SK-N-SH (cell line): ENCODE results near the gene CSRNP3. TPM values are rescaled to one million over a fixed set of nuclear protein-coding genes. Genes with fewer than 3 reads are reported as not detected.

Source experiments
- CTCF ChIA-PET: fragments of 300-600, 350-600 bp; formaldehyde crosslinking; extraction: SDS; loops from one replicate; lab custom pipeline; 2021; lab: Yijun Ruan, JAX
- POLR2A ChIA-PET: fragments of 350-600 bp; sonication (Branson Sonifier 250); formaldehyde crosslinking; extraction: SDS; loops from one replicate; lab custom pipeline; 2020; ENCODE audit warnings: antibody characterized with exemption, inconsistent platforms; lab: Yijun Ruan, JAX
- DNase-seq: peaks from one replicate; pipeline ENCODE4 v3.0.0; 2012
- H2AFZ ChIP-seq: fragments of 200-600 bp; sonication (generic); 2 replicates; pipeline ENCODE4 v1.8.1; 2016; ENCODE audit warnings: antibody characterized with exemption, mild to moderate bottlenecking, low read depth
- H3F3A ChIP-seq: fragments of 200-600 bp; sonication (generic); replicated peaks from 2 replicates; pipeline ENCODE3; 2016; ENCODE audit warnings: antibody characterized with exemption, mild to moderate bottlenecking; ENCODE audit not compliant: insufficient read depth
- H3K27ac ChIP-seq, 2 experiments: fragments of 200-500 bp in 1 of 2; fragments of 200-600 bp in 1 of 2; sonication (Bioruptor generic) in 1 of 2; sonication (generic), shearing (Covaris generic) in 1 of 2; 2 replicates each; pipeline versions ENCODE4 v1.5.1 to v1.6.1; 2014 to 2016; ENCODE audit warnings: low read depth in 2 of 2, inconsistent platforms in 1 of 2, low read length in 1 of 2, mild to moderate bottlenecking in 1 of 2, mixed read lengths in 1 of 2
- H3K27me3 ChIP-seq: fragments of 200-600 bp; sonication (generic), shearing (Covaris generic); 2 replicates; pipeline ENCODE4 v1.6.1; 2016; ENCODE audit warnings: mixed run types; ENCODE audit not compliant: insufficient read depth
- H3K36me3 ChIP-seq, 2 experiments: fragments of 200-500 bp in 1 of 2; fragments of 200-600 bp in 1 of 2; sonication (Bioruptor generic) in 1 of 2; sonication (generic) in 1 of 2; replicated peaks in 1 of 2; 2 replicates each; pipeline versions ENCODE3 to v1.5.1; 2014 to 2016; ENCODE audit warnings: low read length in 1 of 2, mild to moderate bottlenecking in 1 of 2; ENCODE audit not compliant: insufficient read depth in 2 of 2, control insufficient read depth in 1 of 2
- H3K4me1 ChIP-seq, 2 experiments: fragments of 200-500 bp in 1 of 2; fragments of 200-600 bp in 1 of 2; sonication (Bioruptor generic) in 1 of 2; sonication (generic), shearing (Covaris generic) in 1 of 2; 2 replicates each; pipeline versions ENCODE4 v1.5.1 to v1.6.1; 2014 to 2016; ENCODE audit warnings: low read depth in 1 of 2, low read length in 1 of 2, mixed run types in 1 of 2; ENCODE audit not compliant: insufficient read depth in 2 of 2, control insufficient read depth in 1 of 2
- H3K4me2 ChIP-seq: fragments of 200-600 bp; sonication (generic), shearing (Covaris generic); 2 replicates; pipeline ENCODE4 v1.6.1; 2017; ENCODE audit warnings: mixed run types
- H3K4me3 ChIP-seq, 2 experiments: fragments of 200-500 bp in 1 of 2; fragments of 200-600 bp in 1 of 2; sonication (Bioruptor generic) in 1 of 2; sonication (generic), shearing (Covaris generic) in 1 of 2; 2 replicates each; pipeline versions ENCODE4 v1.5.1 to v1.8.1; 2014 to 2016; ENCODE audit warnings: low read depth in 2 of 2, inconsistent platforms in 1 of 2, low read length in 1 of 2, mild to moderate bottlenecking in 1 of 2, mixed read lengths in 1 of 2, moderate library complexity in 1 of 2
- H3K79me2 ChIP-seq: fragments of 200-600 bp; sonication (generic); 2 replicates; pipeline ENCODE4 v1.8.1; 2017; ENCODE audit warnings: mild to moderate bottlenecking; ENCODE audit not compliant: insufficient read depth
- H3K9ac ChIP-seq: fragments of 200-600 bp; sonication (generic); 2 replicates; pipeline ENCODE4 v1.6.1; 2017; ENCODE audit warnings: mixed run types
- H3K9me2 ChIP-seq: fragments of 200-600 bp; sonication (generic); 2 replicates; pipeline ENCODE4 v1.6.1; 2017; ENCODE audit warnings: mixed run types
- H3K9me3 ChIP-seq: fragments of 200-600 bp; sonication (generic); 2 replicates; pipeline ENCODE4 v1.6.1; 2017; ENCODE audit warnings: mixed run types, mild to moderate bottlenecking, moderate library complexity
- H4K20me1 ChIP-seq: fragments of 200-600 bp; sonication (generic); 2 replicates; pipeline ENCODE4 v1.6.1; 2017; ENCODE audit warnings: mild to moderate bottlenecking, mixed run types; ENCODE audit not compliant: insufficient read depth
- CHD2 ChIP-seq: fragments of 150-350 bp; IDR thresholded peaks from 2 replicates; pipeline ENCODE4 v1.6.1; 2018; ENCODE audit warnings: low read length; ENCODE audit not compliant: partially characterized antibody
- EP300 ChIP-seq, 2 experiments: IDR thresholded peaks; 2 replicates each; pipeline versions ENCODE4 v1.4.0 to v1.6.1; 2012; ENCODE audit warnings: borderline replicate concordance in 1 of 2, low read depth in 1 of 2, low read length in 1 of 2
- EZH2phosphoT487 ChIP-seq: fragments of 200-600 bp; sonication (generic); IDR thresholded peaks from 2 replicates; pipeline ENCODE4 v1.6.1; 2017; ENCODE audit warnings: low read depth, mixed run types, mild to moderate bottlenecking, antibody characterized with exemption, moderate library complexity, borderline replicate concordance
- FOSL2 ChIP-seq: IDR thresholded peaks from 2 replicates; pipeline ENCODE4 v1.4.0; 2012; ENCODE audit warnings: low read depth, mild to moderate bottlenecking, moderate library complexity, borderline replicate concordance
- FOXM1 ChIP-seq: IDR thresholded peaks from 2 replicates; pipeline ENCODE4 v1.4.0; 2012; ENCODE audit warnings: low read depth, mild to moderate bottlenecking
- GATA2 ChIP-seq: sonication (generic); formaldehyde crosslinking; IDR thresholded peaks from 2 replicates; pipeline ENCODE4 v1.5.0; 2020; ENCODE audit warnings: mild to moderate bottlenecking, missing genetic modification reagents
- IRF3 ChIP-seq: fragments of 150-350 bp; IDR thresholded peaks from 2 replicates; pipeline ENCODE4 v1.6.1; 2016; ENCODE audit warnings: mild to moderate bottlenecking, low read depth, low read length
- JUND ChIP-seq: IDR thresholded peaks from 2 replicates; pipeline ENCODE4 v1.4.0; 2012
- POLR2AphosphoS5 ChIP-seq: IDR thresholded peaks from 2 replicates; pipeline ENCODE4 v1.6.1; 2012; ENCODE audit warnings: low read depth, low read length
- RCOR1 ChIP-seq: fragments of 150-350 bp; IDR thresholded peaks from 2 replicates; pipeline ENCODE4 v1.6.1; 2017; ENCODE audit warnings: antibody characterized with exemption, low read length
- RFX5 ChIP-seq: IDR thresholded peaks from 2 replicates; pipeline ENCODE4 v1.6.1; 2012; ENCODE audit warnings: mild to moderate bottlenecking, improper control_type of control experiment, low read length
- RXRA ChIP-seq: IDR thresholded peaks from 2 replicates; pipeline ENCODE4 v1.4.0; 2012; ENCODE audit warnings: low read depth, mild to moderate bottlenecking, borderline replicate concordance
- TAF1 ChIP-seq: IDR thresholded peaks from 2 replicates; pipeline ENCODE4 v1.6.1; 2012; ENCODE audit warnings: low read depth, mild to moderate bottlenecking, low read length, moderate library complexity, borderline replicate concordance
- TCF12 ChIP-seq: IDR thresholded peaks from 2 replicates; pipeline ENCODE4 v1.4.0; 2012
- USF1 ChIP-seq: IDR thresholded peaks from 2 replicates; pipeline ENCODE4 v1.4.0; 2012; ENCODE audit warnings: low read depth, borderline replicate concordance
- YY1 ChIP-seq: IDR thresholded peaks from 2 replicates; pipeline ENCODE4 v1.4.0; 2012; ENCODE audit warnings: low read depth, mild to moderate bottlenecking
- WGBS: methylation state at CpG from one replicate; pipeline ENCODE4 v1.1.6; 2017; ENCODE audit warnings: low lambda C conversion rate; 5-methylcytosine and 5-hydroxymethylcytosine counted together
- polyA plus RNA-seq, 3 experiments: library from polyadenylated mRNA; depleted of rRNA; stranded (reverse); fragments of >200 nt; gene quantifications; 2 replicates each; pipeline ENCODE4 v1.2.3, GENCODE V29; 2012
- TF ChIP-seq, protein P1 (sequence below): IDR thresholded peaks from 2 replicates; pipeline ENCODE4 v1.4.0; 2012; ENCODE audit warnings: low read depth, borderline replicate concordance
- TF ChIP-seq, protein P2 (sequence below): fragments of 150-350 bp; IDR thresholded peaks from 2 replicates; pipeline ENCODE4 v1.6.1; 2017; ENCODE audit warnings: antibody characterized with exemption, low read length, low read depth, borderline replicate concordance

Gene CSRNP3
- polyA plus RNA-seq, 1 of the 3 experiments (the other 2 are of a cell fraction): 1.0 TPM

DNA sequence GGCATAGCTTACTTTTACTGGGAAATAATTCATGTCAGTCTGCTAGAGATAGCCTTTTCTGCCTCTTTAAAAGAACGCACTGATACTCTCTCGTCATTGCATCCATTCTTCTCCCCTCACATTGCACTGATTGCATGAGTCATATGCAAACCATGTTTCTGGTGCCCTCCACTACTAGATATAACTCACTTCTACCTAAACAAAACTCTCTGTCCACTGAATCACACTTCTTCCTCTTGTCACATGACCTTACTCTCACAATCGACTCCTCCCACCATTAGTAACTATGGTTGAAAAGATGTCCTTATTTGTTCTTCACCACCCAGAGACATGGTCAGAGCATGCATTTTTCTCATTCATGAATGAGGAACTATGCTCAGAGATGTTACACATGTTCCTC lies 158.0 kb downstream of the CSRNP3 start:
- Histone ChIP-seq H3K4me1 (peaks cover 4 to 16% of the 10 kb centered on the region in 2 experiments), H2AFZ (peak overlapping the region; percentile 16; the same call in 1 of the 2 replicates), H3K27me3 (no peaks in the 10 kb centered on the region), H3K4me3 (no peak overlapping the region), H3F3A (no peaks in the 10 kb centered on the region), H4K20me1 (no peaks in the 10 kb centered on the region), H3K9ac (no peak overlapping the region), H3K36me3 (no peaks in the 10 kb centered on the region), H3K79me2 (no peaks in the 10 kb centered on the region), H3K4me2 (no peak overlapping the region), H3K9me2 (no peaks in the 10 kb centered on the region), H3K9me3 (no peaks in the 10 kb centered on the region), H3K27ac (peak overlapping the region in 1 of 2 experiments; percentile 28; a peak in 2 of 4 replicates)
- TF ChIP-seq, protein P1, sequence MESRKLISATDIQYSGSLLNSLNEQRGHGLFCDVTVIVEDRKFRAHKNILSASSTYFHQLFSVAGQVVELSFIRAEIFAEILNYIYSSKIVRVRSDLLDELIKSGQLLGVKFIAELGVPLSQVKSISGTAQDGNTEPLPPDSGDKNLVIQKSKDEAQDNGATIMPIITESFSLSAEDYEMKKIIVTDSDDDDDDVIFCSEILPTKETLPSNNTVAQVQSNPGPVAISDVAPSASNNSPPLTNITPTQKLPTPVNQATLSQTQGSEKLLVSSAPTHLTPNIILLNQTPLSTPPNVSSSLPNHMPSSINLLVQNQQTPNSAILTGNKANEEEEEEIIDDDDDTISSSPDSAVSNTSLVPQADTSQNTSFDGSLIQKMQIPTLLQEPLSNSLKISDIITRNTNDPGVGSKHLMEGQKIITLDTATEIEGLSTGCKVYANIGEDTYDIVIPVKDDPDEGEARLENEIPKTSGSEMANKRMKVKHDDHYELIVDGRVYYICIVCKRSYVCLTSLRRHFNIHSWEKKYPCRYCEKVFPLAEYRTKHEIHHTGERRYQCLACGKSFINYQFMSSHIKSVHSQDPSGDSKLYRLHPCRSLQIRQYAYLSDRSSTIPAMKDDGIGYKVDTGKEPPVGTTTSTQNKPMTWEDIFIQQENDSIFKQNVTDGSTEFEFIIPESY: no peak
- TF ChIP-seq TAF1: no peak
- TF ChIP-seq EP300 (IDR thresholded peaks at IDR 0.05; ENCODE audit: borderline replicate concordance in 1 of 2, low read depth in 1 of 2, low read length in 1 of 2): no peak
- no peak for TF ChIP-seq YY1
- TF ChIP-seq GATA2 (CRISPR knock-in tag): no peak
- TF ChIP-seq, protein P2, sequence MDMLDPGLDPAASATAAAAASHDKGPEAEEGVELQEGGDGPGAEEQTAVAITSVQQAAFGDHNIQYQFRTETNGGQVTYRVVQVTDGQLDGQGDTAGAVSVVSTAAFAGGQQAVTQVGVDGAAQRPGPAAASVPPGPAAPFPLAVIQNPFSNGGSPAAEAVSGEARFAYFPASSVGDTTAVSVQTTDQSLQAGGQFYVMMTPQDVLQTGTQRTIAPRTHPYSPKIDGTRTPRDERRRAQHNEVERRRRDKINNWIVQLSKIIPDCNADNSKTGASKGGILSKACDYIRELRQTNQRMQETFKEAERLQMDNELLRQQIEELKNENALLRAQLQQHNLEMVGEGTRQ: no peak
- peak; percentile 69; the same call in 1 of the 2 replicates for TF ChIP-seq FOSL2
- no peak for TF ChIP-seq RCOR1
- no peak for TF ChIP-seq RFX5
- no peak for TF ChIP-seq EZH2phosphoT487
- TF ChIP-seq FOXM1: no peak
- TF ChIP-seq POLR2AphosphoS5: no peak
- no peak for TF ChIP-seq CHD2
- peak; percentile 69 for TF ChIP-seq USF1
- TF ChIP-seq TCF12: no peak
- peak; percentile 47; the same call in 1 of the 2 replicates for TF ChIP-seq JUND
- no peak for TF ChIP-seq RXRA
- no peak for TF ChIP-seq IRF3
- CTCF ChIA-PET: no interaction called here
- POLR2A ChIA-PET: no interaction called here
- 49% methylated on average over 3 of the region's 3 CpGs for WGBS
- no peak for DNase-seq
